Inferior parietal cortex (tissue), 1 donor: Measurements from ENCODE around the gene PC.
A peak's percentile ranks its signal among the peaks of the same experiment; 100 is the strongest.

Source experiments
- DNase-seq: peaks from one replicate; pipeline ENCODE4 v3.0.0-alpha.2; 2016; ENCODE audit errors: extremely low spot score

The PC gene

GRCh38 chr11:66883016-66883965 is 74.9 kb downstream of the PC start:
- DNase-seq, result peak; percentile 80

DNA sequence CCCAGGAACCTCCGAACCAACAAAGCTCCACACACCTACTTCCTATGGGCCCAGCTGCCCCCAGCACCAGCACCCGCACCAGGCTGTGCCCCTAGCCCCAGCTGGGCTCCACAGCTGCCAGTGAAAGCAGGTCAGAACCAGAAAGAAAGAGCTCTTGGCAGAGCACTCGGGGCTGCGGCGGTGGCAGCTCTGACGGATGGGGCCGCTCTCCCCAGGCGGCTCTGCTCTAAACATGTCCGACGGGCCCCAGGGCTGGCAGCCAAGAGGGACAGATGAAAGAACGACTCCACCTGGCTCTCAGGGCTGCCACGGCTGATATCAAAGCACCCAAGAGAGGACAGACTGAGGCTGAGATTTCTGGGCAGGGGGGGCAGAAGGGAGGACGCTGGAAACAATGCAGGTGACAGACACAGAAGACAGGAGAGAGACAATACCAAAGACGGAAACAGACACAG is 75.6 kb downstream of the PC start:
- DNase-seq, result no peak

GRCh38 chr11:66881927-66882452 is 76.2 kb downstream of the PC start:
- no peak for DNase-seq

- DNase-seq, result no peak
Measured at GRCh38 chr11:66881451-66881835, 76.7 kb downstream of the PC start.

DNA sequence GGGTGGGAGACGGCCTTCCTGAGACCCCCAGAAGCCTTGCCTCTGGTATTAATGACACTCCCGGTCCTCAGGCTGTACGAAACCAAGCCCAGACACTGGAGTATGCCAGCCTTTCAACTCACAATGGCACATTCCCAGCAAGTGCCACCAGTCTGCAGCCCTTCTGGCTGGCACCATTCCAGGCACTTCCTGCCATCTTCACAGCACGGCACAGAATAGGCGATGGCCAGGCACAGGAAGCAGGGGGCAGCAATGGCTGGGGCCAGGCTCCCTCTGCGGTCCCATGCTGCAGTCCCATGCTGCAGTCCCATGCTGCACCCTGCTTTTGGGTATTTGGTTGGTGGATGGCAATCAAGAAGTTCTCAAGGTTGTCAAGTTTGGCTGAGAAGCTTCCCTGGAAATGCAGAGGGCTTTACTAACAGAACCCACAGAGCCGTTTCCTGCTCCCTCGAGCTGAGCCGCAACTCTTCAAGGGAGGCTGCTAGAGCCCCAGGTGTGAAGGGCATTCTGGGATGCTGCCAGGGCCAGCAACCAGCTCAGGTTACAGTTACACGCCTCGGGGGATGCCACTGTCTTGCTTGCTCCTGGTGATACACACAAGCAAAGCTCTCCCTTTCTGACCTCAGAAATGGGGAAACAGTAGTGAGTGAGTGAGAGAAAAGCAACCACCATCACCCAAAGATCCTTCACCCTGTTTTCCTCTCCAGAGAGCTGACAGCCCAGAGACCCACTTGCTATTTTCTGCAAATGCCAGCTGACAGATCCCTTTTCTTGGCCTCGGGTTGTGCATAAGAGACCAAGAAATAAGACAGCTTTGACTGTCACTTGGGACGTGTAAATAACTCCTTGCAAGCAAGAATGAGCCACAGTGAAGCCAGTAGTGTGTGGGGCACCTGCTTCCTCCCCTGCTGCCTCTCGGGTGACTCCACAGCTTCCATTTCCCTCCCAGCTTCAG is 77.4 kb downstream of the PC start:
- DNase-seq, result peak; percentile 43

DNA sequence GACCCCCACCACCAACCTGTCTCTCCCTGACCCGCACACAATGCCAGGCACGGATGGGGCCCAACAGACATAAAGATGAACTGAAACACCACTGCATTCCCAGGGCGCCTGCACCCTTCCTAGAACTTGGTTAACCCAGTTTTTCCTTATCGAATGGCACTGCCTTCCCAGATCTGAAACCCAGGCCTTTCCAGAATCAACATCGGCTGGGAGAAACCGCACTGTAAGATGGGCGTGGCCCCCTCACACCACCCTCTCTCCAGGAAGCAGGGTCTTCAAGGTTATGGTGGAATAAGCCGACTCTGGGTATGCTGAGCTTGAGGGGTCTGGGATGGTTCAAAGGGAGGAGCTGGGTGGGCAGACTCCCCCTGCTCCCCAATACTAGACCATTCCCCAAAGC is 78.2 kb downstream of the PC start:
- DNase-seq, result no peak

GRCh38 chr11:66879583-66879982 is 78.6 kb downstream of the PC start:
- no peak for DNase-seq

DNA sequence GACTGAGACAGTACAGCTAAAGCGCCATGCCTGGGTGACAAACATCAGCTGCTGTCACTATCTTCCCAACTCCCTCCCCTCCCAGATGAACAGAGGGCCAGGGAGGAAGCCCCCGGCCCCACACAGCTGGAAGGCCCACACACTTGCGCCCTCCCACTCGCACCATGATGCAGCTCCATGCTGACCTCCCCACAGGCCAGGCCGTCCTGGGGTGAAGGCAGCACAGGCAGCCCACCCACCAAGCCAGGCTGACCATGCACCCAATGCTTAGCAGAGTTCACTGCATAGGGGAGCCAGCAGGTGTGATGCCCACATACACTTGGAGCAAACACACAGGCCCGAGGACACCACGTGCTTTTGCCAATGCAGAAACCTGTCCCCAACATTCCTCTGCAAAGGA is 79.2 kb downstream of the PC start:
- no peak for DNase-seq

DNA sequence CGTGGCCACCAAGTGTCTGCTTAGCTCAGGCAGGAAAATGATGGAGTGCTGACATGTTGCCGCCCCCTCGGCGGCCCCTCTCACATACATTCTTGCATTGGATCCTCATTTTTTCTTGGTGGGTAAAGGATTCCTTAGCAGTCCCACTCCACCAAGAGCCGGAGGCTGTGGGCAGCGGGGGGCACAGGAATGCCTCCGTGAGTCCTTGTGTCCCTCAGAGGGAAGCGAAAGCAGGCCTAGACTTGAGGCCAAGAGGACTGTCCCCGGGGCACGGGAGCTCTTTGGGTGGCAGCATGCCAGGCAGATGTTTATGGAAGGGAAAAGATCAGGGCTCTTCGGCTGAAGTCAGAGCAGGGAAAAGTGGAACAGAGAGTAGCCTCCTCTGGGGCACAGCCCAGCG is 79.7 kb downstream of the PC start:
- DNase-seq, result no peak

DNA sequence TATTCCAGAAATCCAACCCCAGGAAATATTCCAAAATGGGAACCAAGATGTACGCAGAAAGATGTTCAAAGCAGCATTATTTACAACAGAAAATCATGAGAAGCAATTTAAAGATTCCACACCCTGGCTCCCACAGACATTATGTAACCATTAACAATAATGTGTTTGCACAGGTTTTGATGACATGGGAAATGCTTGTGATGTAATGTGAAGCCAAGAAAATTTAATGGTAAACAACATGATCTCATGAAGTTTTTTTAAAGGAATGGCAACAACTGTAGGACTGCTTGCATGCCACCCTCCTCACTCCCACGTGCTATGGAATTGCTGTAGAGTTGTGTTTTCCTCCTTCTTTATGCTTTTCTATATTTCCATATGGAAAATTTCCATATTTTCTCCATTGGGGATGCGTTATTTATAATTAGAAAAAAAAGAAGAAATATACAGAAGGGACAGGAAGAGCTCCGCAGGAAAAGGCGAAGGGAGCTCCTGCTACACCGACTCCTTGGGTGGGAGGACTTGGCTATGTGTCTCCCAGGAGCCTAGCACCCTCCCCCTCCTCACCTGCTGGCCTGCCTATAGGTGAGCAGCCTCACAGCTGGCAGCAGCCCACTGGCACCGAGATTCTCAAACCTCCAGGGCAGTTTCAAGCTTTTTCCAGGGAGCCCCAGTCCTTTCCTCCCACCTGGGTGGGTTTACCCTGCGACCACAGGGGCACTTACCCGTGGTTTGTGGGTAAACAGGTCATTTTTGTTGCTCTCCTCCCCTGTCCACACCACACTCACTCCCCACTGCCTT is 80.4 kb downstream of the PC start:
- DNase-seq, result no peak

GRCh38 chr11:66875378-66875777 is 82.8 kb downstream of the PC start:
- DNase-seq, result no peak

DNA sequence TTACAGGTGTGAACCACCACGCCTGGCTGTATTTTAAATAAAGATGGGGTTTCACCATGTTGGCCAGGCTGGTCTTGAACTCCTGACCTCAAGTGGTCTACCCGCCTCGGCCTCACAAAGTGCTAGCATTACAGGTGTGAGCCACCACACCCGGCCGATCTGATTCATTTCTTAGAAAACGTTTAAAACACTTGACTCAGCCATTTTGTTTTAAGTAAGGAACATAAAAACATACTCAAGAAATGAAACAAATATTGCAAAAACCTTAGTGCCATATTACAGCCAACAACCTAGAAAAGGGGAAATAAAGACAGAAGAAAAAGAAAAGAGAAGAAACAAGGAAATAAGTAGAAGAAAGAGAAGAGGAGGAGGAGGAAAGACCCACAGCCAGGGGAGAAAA is 84.0 kb downstream of the PC start:
- DNase-seq, result no peak

- no peak for DNase-seq
Measured at GRCh38 chr11:66871521-66871901, 86.7 kb downstream of the PC start.

DNA sequence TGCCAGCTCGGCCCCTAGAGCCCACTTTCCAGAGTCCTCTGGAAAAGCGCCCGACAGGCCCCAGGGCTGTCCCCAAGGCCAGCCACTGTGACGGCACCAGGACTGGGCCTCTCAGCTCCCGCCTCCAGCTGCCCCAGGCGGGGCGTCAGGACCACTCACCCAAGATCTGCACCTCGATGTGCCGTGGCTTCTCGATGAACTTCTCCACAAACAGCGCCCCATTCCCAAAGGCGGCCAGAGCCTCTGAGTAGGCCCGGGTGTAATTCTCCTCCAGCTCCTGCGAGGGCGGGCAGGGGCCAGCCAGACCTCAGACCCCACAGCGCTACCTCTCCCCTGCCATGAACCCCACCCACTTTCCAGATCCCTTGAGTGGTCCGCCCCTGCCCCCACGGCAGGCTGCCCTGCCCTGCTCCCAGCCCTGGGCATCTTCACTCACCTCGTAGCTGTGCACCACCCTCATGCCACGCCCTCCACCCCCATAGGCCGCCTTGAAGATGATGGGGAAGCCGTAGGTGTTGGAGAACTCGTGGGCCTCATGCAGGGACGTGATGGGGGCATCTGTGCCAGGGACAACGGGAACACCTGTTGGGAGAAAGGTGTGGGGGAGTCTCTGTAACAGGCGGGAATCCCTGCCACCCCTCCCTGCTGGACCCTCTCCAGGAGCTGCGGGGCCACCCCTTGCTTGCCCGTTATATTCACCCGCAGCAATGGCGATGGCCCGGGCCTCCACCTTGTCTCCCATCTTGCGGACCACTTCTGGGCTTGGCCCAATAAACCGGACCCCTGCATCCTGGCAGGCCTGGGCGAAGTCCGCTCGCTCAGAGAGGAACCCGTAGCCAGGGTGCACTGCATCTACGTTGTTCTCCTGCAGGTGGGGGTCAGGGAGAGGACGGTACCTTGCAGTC is 87.3 kb downstream of the PC start:
- no peak for DNase-seq

DNA sequence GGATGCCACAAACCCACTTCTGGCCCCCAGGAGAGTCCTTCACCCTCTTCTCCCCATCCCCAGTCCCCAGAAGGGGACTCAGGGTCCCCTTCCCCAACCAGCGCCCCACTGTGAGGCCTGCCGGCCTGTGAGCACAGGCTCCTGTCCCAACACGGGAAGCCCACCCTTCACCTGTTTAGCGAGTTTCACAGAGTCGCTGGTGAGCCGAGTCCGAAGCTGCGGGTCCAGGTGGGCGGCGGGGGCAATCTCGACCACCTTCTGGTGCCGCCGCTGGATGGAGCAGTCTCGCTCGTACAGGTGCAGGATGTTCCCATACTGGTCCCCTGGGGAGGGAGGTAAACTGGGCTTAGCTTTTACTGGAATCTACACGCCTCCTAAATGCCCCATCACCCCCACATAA is 88.1 kb downstream of the PC start:
- no peak for DNase-seq

- DNase-seq, result no peak
Measured at GRCh38 chr11:66869567-66869870, 88.7 kb downstream of the PC start.

- no peak for DNase-seq
Measured at GRCh38 chr11:66868726-66869566, 89.2 kb downstream of the PC start.

DNA sequence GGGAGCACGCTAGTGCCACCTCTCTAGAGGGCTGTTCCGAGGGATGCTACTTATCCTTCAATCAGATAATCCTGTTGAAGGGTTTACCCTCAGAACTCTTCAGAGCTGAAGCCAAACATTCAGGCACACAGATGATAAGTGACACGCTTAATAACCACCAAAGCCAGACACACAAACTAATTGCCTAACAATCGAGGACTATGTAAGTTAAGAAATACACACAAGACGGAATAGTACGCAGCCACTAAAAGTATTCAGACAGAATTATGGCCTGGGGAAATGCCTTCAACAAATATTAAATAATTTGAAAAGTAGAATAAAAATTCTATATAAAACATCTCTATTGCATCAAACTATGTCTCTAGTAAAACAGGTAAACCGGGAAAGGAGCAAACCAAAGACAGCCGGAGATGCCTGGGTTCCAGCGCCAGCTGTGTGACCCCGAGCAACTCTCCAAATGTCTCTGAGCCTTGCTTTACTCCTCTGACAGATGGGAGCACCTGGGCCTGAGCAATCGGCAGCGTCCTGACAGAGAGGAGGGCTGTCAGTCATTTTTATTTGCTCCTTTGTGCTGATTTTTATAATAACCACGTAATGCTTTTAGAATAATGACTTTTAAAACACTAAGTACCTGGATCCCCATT is 90.0 kb downstream of the PC start:
- no peak for DNase-seq

DNA sequence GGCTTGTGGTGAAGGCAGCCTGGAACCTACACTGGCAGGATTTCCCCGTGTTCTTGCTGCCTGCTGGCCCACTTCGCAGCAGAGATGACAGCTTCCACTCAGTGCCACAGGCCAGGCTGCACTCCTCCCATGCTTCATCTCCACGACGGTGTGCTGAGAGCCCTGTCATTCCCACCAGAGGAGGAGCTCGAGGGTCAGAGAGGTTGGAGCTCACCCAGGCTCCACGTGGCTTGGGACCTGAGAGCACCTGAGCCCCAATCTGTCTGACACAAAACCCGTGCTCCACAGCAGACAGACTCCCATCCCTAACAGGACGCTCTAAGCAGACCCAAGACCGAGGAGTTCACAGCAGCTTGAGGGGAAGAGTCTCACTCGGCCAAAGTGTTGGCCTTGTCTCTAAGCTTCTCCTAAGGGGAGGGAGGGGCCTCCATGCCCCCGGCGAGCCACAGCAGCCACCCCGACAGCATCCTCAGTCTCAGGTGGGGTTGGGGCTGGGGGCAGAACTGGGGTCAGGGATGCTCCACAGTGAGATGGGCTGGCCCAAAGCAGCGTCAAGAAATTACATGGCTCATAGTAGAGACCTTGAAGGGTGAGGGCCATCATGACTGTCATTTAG is 90.7 kb downstream of the PC start:
- DNase-seq, result no peak
